Endothelial cell of umbilical vein (primary cell): ENCODE results near the gene PSAP. TPM values are rescaled to one million over a fixed set of nuclear protein-coding genes. Genes with fewer than 3 reads are reported as not detected.

ENCODE experiments used
- BruUV-seq: library from RNA; stranded (reverse); fragments of 400-500 nt; replicated peaks from 2 replicates; lab custom pipeline; 2021; lab: Mats Ljungman, UMichigan
- CTCF ChIA-PET: fragments of 300-600, 350-600 bp; sonication (Branson Sonifier 250); formaldehyde crosslinking; loops from one replicate; lab custom pipeline; 2021; ENCODE audit warnings: antibody characterized with exemption, inconsistent platforms; lab: Charles Lee
- POLR2A ChIA-PET: fragments of 300-600, 350-600 bp; sonication (Branson Sonifier 250); formaldehyde crosslinking; loops from one replicate; lab custom pipeline; 2021; ENCODE audit warnings: antibody characterized with exemption, inconsistent platforms; lab: Charles Lee
- DNase-seq: peaks from one replicate; pipeline ENCODE4 v3.0.0-alpha.2; 2011; ENCODE audit warnings: low read depth, low spot score
- FAIRE-seq: peaks from 2 replicates; lab custom pipeline; 2011; peaks lifted over from hg19 to GRCh38; lab: Jason Lieb, UNC
- H2AFZ ChIP-seq: 2 replicates; pipeline ENCODE4 v1.6.0; 2012; ENCODE audit warnings: low read depth, low read length, control low read depth, inconsistent platforms
- H3K27ac ChIP-seq: 2 replicates; pipeline ENCODE4 v1.5.1; 2011; ENCODE audit warnings: low read depth, mild to moderate bottlenecking, control low read depth, low read length, moderate library complexity; ENCODE audit not compliant: insufficient read depth
- H3K27me3 ChIP-seq, 2 experiments: 2 replicates each; pipeline versions ENCODE4 v1.6.0 to v1.6.1; 2011; ENCODE audit warnings: low read length in 2 of 2, mixed read lengths in 1 of 2; ENCODE audit not compliant: control insufficient read depth in 2 of 2, insufficient read depth in 2 of 2
- H3K36me3 ChIP-seq, 2 experiments: 2 replicates in 1 of 2; 3 replicates in 1 of 2; pipeline ENCODE4 v1.5.1; 2011; ENCODE audit warnings: low read length in 2 of 2, mild to moderate bottlenecking in 1 of 2, moderate library complexity in 1 of 2; ENCODE audit not compliant: control insufficient read depth in 2 of 2, insufficient read depth in 2 of 2; ENCODE audit errors: extremely low read depth in 1 of 2
- H3K4me1 ChIP-seq: 3 replicates; pipeline ENCODE4 v1.5.1; 2011; ENCODE audit warnings: mild to moderate bottlenecking, low read length; ENCODE audit not compliant: control insufficient read depth, insufficient read depth; ENCODE audit errors: extremely low read depth
- H3K4me2 ChIP-seq: 2 replicates; pipeline ENCODE4 v1.6.1; 2011; ENCODE audit warnings: low read length, control low read depth, mixed read lengths; ENCODE audit not compliant: insufficient read depth
- H3K4me3 ChIP-seq, 3 experiments: fragments of 200-600 bp in 1 of 3; sonication (generic), shearing (Covaris generic) in 1 of 3; replicated peaks in 1 of 3; 2 replicates each; pipeline ENCODE4 v1.5.1; 2011 to 2016; ENCODE audit warnings: control low read depth in 3 of 3, low read length in 3 of 3, mild to moderate bottlenecking in 2 of 3, inconsistent platforms in 1 of 3, low read depth in 1 of 3, moderate library complexity in 1 of 3; ENCODE audit not compliant: insufficient read depth in 1 of 3
- H3K79me2 ChIP-seq: 2 replicates; pipeline ENCODE4 v1.6.0; 2012; ENCODE audit warnings: low read length, inconsistent platforms; ENCODE audit not compliant: control insufficient read depth, insufficient read depth
- H3K9ac ChIP-seq: replicated peaks from 2 replicates; pipeline ENCODE3; 2011; ENCODE audit warnings: low read length, control low read depth; ENCODE audit not compliant: insufficient read depth; ENCODE audit errors: extremely low read depth
- H3K9me1 ChIP-seq: replicated peaks from 3 replicates; pipeline ENCODE4 v1.6.0; 2011; ENCODE audit warnings: mild to moderate bottlenecking, low read length; ENCODE audit not compliant: control insufficient read depth, insufficient read depth; ENCODE audit errors: extremely low read depth
- H3K9me3 ChIP-seq: replicated peaks from 2 replicates; pipeline ENCODE4 v1.5.1; 2012; ENCODE audit warnings: low read length, inconsistent platforms; ENCODE audit not compliant: control insufficient read depth, insufficient read depth
- H4K20me1 ChIP-seq: replicated peaks from 2 replicates; pipeline ENCODE3; 2011; ENCODE audit warnings: mild to moderate bottlenecking, low read length; ENCODE audit not compliant: control insufficient read depth, insufficient read depth; ENCODE audit errors: extremely low read depth
- CTCF ChIP-seq, 2 donors: IDR thresholded peaks; 1 replicate in 1 of 2; 2 replicates in 1 of 2; pipeline ENCODE4 v1.5.1; 2011; ENCODE audit warnings: low read length in 2 of 2, mild to moderate bottlenecking in 2 of 2, moderate library complexity in 2 of 2, control low read depth in 1 of 2, inconsistent platforms in 1 of 2, low read depth in 1 of 2; ENCODE audit not compliant: insufficient read depth in 1 of 2; ENCODE audit errors: extremely low read depth in 1 of 2
- EZH2 ChIP-seq: IDR thresholded peaks from 2 replicates; pipeline ENCODE4 v1.6.1; 2012; ENCODE audit warnings: borderline replicate concordance, low read depth, mild to moderate bottlenecking, moderate library complexity, low read length, inconsistent platforms; ENCODE audit not compliant: severe bottlenecking
- FOS ChIP-seq: IDR thresholded peaks from 2 replicates; pipeline ENCODE4 v1.6.1; 2011; ENCODE audit warnings: mild to moderate bottlenecking, low read length, moderate library complexity, borderline replicate concordance; ENCODE audit not compliant: insufficient read depth
- GATA2 ChIP-seq: IDR thresholded peaks from 2 replicates; pipeline ENCODE4 v1.7.0; 2011; ENCODE audit warnings: low read depth, mild to moderate bottlenecking, moderate library complexity, mixed read lengths, low read length; ENCODE audit not compliant: insufficient read length, insufficient read depth
- JUN ChIP-seq: IDR thresholded peaks from 2 replicates; pipeline ENCODE4 v1.6.1; 2011; ENCODE audit warnings: borderline replicate concordance, low read depth; ENCODE audit not compliant: insufficient read length, insufficient read depth
- MYC ChIP-seq: IDR thresholded peaks from one replicate; pipeline ENCODE4 v1.6.1; 2011; ENCODE audit warnings: mild to moderate bottlenecking, low read depth, low read length
- POLR2A ChIP-seq: IDR thresholded peaks from 2 replicates; pipeline ENCODE4 v1.6.1; 2012; ENCODE audit warnings: low read depth, mild to moderate bottlenecking, control low read depth, low read length
- POLR2AphosphoS5 ChIP-seq: IDR thresholded peaks from 2 replicates; pipeline ENCODE4 v1.6.1; 2012; ENCODE audit warnings: low read depth, mild to moderate bottlenecking, control low read depth, low read length, moderate library complexity; ENCODE audit not compliant: insufficient read depth
- dilution Hi-C: fragments of 300-500 bp; cut with MboI; formaldehyde crosslinking; loops from one replicate; pipeline ENCODE4 v1.15.0; 2019; ENCODE audit warnings: low sequenced_read_pairs; ENCODE audit not compliant: extremely low pct_ligation_motif_present
- intact Hi-C: fragments of 100-400 bp; cut with micrococcal nuclease; formaldehyde crosslinking; loops from one replicate; pipeline ENCODE4 v1.10.0; 2022
- polyA plus RNA-seq, 4 experiments: library from polyadenylated mRNA; depleted of rRNA in 3 of 4; stranded (reverse) in 3 of 4; unstranded in 1 of 4; fragments of >200 nt; gene quantifications; 2 replicates each; pipeline versions ENCODE4 v1.2.1 to v1.2.3, GENCODE V29; 2011 to 2012; ENCODE audit warnings: missing spikeins in 1 of 4
- total RNA-seq: library from RNA; stranded (reverse); gene quantifications from 2 replicates; pipeline ENCODE4 v1.2.3, GENCODE V29; 2021
- TF ChIP-seq, protein P1 (sequence below): IDR thresholded peaks from 2 replicates; pipeline ENCODE4 v1.6.1; 2011; ENCODE audit not compliant: insufficient read depth, insufficient read length

PSAP gene
- total and polyA plus RNA-seq, 2 donors (not counting 3 experiments of a cell fraction or from before 2014, with no cell fraction given) = 644 to 1,476 TPM

DNA sequence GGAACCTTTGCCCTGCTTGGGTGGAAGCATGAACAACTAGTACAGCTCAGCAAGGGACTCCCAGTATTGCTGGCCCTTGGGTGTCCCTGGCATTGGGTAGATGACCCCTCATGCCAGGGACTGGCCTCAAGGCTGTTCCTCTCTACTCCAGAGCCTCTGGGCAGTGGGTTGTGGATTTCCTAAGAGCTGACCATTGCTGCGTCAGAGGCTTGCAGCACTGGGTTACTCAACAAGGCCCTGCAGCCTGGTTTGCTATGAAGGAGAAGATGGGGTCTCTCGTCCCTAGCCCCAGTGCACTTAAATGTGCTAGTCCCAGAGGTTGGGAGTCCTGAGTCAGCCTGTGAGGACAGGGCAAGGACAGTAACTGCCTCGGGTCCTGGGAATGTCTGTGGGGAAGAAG lies 80.3 kb downstream of the PSAP start:
- intact Hi-C loops = no loop called here

GRCh38 chr10:71770255-71770654 lies 80.8 kb downstream of the PSAP start:
- DNase-seq (no peak), FAIRE-seq (no peak)
- Histone ChIP-seq H3K9me3 (no peaks in the 10 kb centered on the region), H3K9ac (no peak overlapping the region), H3K4me2 (no peak overlapping the region), H3K79me2 (no peaks in the 10 kb centered on the region), H3K27ac (peak overlapping the region; percentile 65), H3K4me1 (peaks cover 44% of the 10 kb centered on the region), H3K4me3 (no peak overlapping the region), H3K36me3 (no peaks in the 10 kb centered on the region), H2AFZ (no peak overlapping the region), H3K9me1 (no peaks in the 10 kb centered on the region), H3K27me3 (no peaks in the 10 kb centered on the region), H4K20me1 (no peaks in the 10 kb centered on the region)
- dilution Hi-C loops = no loop called here
- no TSS peak for BruUV-seq
- TF ChIP-seq MYC (no peak), CTCF (IDR thresholded peaks at IDR 0.05; ENCODE audit: extremely low read depth in 1 of 2, insufficient read depth in 1 of 2, low read depth in 1 of 2, low read length in 2 of 2) (no peak), EZH2 (no peak), JUN (no peak), FOS (no peak), POLR2A (no peak), GATA2 (no peak), POLR2AphosphoS5 (no peak)
- TF ChIP-seq, protein P1, sequence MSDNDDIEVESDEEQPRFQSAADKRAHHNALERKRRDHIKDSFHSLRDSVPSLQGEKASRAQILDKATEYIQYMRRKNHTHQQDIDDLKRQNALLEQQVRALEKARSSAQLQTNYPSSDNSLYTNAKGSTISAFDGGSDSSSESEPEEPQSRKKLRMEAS = no peak
- ChIA-PET POLR2A (no interaction called here), CTCF (no interaction called here)
- intact Hi-C loops = no loop called here

More for the DNA sequence above, 80.3 kb downstream of the PSAP start:
- DNase-seq = no peak
- ChIA-PET CTCF (no interaction called here), POLR2A (no interaction called here)
- Histone ChIP-seq H3K4me3 (no peak overlapping the region), H4K20me1 (no peaks in the 10 kb centered on the region), H3K36me3 (no peaks in the 10 kb centered on the region), H3K9me3 (no peaks in the 10 kb centered on the region), H3K27me3 (no peaks in the 10 kb centered on the region), H3K27ac (no peak overlapping the region), H3K4me2 (no peak overlapping the region), H3K79me2 (no peaks in the 10 kb centered on the region), H3K9me1 (no peaks in the 10 kb centered on the region), H2AFZ (no peak overlapping the region), H3K9ac (no peak overlapping the region), H3K4me1 (peaks cover 44% of the 10 kb centered on the region)
- dilution Hi-C loops = no loop called here
- FAIRE-seq = no peak
- no TSS peak for BruUV-seq
- TF ChIP-seq FOS (no peak), POLR2AphosphoS5 (no peak), POLR2A (no peak), EZH2 (no peak), GATA2 (no peak), MYC (no peak)
- TF ChIP-seq, protein P1 = no peak
